IPS-18a (cell line): ENCODE data around the gene CDH22.

Source experiments
- H3K27ac ChIP-seq: one replicate; pipeline ENCODE4 v1.5.1; 2013; ENCODE audit warnings: low read length
- H3K27me3 ChIP-seq: one replicate; pipeline ENCODE4 v1.6.1; 2013; ENCODE audit warnings: mild to moderate bottlenecking, low read length; ENCODE audit not compliant: control insufficient read depth, insufficient read depth
- H3K36me3 ChIP-seq: one replicate; pipeline ENCODE4 v1.6.1; 2013; ENCODE audit warnings: low read depth, low read length; ENCODE audit not compliant: control insufficient read depth
- H3K4me1 ChIP-seq: one replicate; pipeline ENCODE4 v1.6.1; 2013; ENCODE audit warnings: low read depth, low read length; ENCODE audit not compliant: control insufficient read depth
- H3K4me3 ChIP-seq: one replicate; pipeline ENCODE4 v1.5.1; 2013; ENCODE audit warnings: low read length
- H3K9ac ChIP-seq: one replicate; pipeline ENCODE4 v1.6.1; 2013; ENCODE audit warnings: mild to moderate bottlenecking, low read length, moderate library complexity
- H3K9me3 ChIP-seq: one replicate; pipeline ENCODE4 v1.6.1; 2013; ENCODE audit warnings: low read depth, low read length; ENCODE audit not compliant: control insufficient read depth

Gene CDH22

DNA sequence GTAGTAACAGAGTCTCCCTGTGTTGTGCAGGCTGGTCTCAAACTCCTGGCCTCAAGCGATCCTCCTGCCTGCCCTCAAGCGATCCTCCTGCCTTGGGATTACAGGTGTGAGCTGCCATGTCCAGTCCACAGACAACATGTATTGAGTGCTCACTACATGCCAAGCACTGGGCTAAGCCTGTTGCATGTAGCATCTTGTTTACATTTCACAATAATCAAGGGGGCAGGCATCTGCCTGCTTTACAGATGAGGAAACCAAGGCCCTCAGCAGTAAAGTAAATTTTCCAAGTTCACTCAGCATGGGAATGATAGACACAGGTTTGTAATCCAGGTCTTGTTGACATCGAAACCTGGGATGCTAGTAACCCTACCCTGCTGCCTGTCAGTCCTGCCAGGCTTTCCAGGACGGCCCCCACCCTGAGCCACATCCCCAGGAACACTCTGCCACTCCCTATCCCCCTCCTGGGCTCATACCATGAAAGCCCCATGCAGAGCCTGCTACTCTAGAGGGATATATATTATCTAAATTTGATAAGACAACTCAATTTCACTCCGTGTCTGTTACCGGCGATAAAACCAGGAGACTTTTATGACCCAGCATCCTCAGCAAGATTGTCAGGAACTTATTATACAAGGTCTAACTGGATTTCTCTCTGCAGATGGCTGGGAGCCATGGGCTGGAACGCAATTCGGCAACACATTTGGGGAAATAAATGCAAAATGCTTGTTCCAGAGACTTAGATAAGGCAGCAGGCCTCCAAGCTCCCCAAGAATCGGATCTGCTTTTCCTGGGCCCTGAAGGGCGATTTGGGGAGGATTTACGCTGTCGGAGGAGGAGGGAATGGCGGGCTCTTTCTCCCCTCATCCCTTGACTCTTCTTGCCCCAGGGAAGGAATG lies 159.7 kb downstream of the CDH22 start:
- no peaks in the 10 kb centered on the region for H3K27me3 ChIP-seq
- H3K4me1 ChIP-seq = peaks cover 4% of the 10 kb centered on the region
- H3K9me3 ChIP-seq = no peaks in the 10 kb centered on the region
- no peak overlapping the region for H3K27ac ChIP-seq
- H3K9ac ChIP-seq = no peak overlapping the region
- no peaks in the 10 kb centered on the region for H3K36me3 ChIP-seq
- H3K4me3 ChIP-seq = no peak overlapping the region

DNA sequence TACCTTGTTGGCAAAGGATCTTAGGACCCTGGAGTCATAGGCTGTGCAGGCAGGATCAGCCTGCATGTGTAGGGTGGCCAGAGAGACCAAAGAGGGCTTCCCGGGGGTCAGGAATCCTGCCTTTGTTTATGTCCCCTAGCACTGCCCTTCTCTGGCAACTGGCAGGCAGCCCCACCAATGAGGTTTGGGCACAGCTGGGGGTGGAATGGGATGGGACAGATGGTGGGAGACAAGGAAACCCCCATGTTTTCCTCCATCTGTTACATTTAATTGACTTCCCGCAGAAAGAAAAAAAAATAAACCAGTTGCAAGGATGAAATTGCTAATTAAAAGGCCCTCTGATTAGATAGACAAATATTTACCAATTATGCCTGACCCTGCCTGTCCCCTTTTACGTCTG lies 162.6 kb downstream of the CDH22 start:
- Histone ChIP-seq H3K27me3 (no peaks in the 10 kb centered on the region), H3K36me3 (no peaks in the 10 kb centered on the region), H3K27ac (no peak overlapping the region), H3K9me3 (no peaks in the 10 kb centered on the region), H3K9ac (no peak overlapping the region), H3K4me3 (no peak overlapping the region), H3K4me1 (peaks cover 4% of the 10 kb centered on the region)

DNA sequence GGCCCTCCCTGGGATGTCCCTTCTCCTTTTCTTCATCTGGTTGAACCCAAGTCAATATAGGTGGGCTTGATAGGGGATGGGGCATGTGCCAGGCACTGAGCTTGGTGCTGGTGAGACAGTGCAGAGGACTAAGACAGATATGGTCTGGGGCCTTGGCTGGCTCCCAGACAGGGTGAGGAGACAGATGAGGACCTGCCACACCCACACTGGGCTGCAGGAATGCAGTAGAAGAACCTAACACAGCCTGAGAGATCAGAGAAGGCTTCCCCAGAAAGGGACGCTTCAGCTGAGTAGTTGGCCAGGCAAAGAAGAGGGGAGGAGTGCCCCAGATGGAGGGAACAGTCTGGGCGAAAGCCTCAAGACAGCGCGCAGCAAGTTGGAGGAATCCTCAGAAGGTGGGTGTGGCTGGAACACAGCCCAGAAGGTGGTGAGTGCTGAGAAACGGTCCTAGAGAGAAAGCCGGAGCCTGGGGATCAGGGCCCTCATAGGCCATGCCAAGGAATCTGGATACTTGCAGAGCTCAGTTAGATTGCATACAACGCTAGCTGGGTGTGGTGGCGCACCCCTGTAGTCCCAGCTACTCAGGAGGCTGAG lies 163.8 kb downstream of the CDH22 start:
- H3K27ac ChIP-seq = no peak overlapping the region
- no peaks in the 10 kb centered on the region for H3K9me3 ChIP-seq
- H3K27me3 ChIP-seq = no peaks in the 10 kb centered on the region
- no peak overlapping the region for H3K4me3 ChIP-seq
- no peak overlapping the region for H3K9ac ChIP-seq
- no peaks in the 10 kb centered on the region for H3K36me3 ChIP-seq
- peaks cover 8% of the 10 kb centered on the region for H3K4me1 ChIP-seq

DNA sequence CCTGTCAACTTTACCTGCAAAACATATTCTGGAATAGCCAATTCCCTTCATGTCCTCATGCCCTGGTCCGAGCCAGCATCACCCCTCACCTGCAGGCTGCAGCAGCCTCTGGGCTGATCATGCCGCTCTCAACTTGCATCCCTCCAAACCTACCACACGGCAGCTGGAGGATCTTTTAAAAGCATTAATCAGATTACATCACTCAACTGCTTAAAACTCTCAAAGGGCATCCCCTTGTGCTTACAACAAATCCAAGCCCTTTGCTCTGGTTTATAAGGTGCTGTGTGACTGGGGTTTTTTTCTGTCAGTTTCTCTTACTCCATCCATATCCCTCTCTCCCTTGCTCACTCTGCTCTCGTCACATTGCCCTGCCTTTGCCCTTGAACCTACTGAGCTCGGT lies 166.2 kb downstream of the CDH22 start:
- Histone ChIP-seq H3K36me3 (no peaks in the 10 kb centered on the region), H3K9ac (no peak overlapping the region), H3K27me3 (no peaks in the 10 kb centered on the region), H3K4me1 (peaks cover 8% of the 10 kb centered on the region), H3K4me3 (no peak overlapping the region), H3K27ac (no peak overlapping the region), H3K9me3 (no peaks in the 10 kb centered on the region)

DNA sequence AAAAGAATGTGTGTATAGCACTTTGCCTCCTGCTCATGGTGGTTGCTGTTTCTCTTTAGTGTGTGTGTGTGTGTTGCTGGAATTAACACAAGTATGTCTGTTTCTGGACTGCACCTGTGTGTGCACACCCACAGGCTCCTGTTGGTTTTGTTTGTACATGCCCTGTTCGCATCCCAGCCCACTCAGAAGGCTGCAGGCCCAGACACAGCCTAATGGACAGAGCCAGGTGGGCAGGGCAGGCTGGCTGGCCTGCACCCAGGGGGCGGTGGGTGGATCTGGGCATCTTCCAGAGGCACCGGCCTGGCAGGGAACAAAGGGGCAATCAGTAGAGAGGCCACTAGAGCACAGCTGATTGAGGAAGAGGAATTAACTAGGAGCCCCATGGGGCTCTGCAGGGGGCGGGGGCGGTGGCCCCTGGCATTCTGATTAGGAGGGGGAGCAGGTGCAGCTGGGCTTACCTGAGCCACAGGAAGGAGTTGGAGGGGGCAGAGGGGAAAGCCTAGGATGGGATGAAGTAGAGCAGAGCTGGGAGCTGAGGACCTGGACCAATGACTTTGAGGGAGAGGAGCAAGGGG lies 168.3 kb downstream of the CDH22 start:
- Histone ChIP-seq H3K36me3 (no peaks in the 10 kb centered on the region), H3K27me3 (no peaks in the 10 kb centered on the region), H3K9ac (no peak overlapping the region), H3K9me3 (no peaks in the 10 kb centered on the region), H3K27ac (no peak overlapping the region), H3K4me3 (no peak overlapping the region), H3K4me1 (peaks cover 13% of the 10 kb centered on the region)

DNA sequence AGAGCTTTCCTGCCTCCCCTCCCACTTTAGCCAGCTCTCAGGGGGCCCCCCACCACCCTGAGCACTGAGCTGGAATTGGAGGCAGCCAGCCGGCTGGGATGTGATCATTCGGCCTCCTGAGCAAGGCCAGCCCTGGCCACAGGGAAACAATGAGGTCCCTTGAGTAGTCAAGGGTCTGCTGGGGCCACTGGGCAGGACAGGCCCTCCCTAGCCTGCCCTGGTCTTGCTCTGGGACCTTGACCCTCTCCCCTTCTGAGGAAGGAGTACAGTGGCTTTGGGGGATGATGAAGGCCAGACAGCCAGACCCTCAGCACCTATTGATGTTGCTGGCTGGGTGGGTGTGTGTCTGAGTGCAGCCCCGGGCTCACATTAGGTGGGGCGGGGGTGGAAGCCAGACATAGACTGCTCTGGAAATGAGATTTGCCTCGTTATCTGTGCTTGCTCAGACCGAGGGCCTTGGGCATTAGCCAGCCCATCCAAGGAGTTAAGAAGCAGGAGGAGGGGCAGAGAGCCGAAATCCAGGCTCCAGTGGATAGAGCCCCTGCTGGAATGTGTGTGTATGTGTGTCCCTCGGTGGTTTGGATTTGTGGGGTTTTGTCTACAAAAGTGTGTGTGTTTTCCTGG lies 168.9 kb downstream of the CDH22 start:
- no peak overlapping the region for H3K4me3 ChIP-seq
- no peaks in the 10 kb centered on the region for H3K36me3 ChIP-seq
- H3K27ac ChIP-seq = no peak overlapping the region
- peaks cover 13% of the 10 kb centered on the region for H3K4me1 ChIP-seq
- H3K9ac ChIP-seq = no peak overlapping the region
- no peaks in the 10 kb centered on the region for H3K27me3 ChIP-seq
- no peaks in the 10 kb centered on the region for H3K9me3 ChIP-seq

DNA sequence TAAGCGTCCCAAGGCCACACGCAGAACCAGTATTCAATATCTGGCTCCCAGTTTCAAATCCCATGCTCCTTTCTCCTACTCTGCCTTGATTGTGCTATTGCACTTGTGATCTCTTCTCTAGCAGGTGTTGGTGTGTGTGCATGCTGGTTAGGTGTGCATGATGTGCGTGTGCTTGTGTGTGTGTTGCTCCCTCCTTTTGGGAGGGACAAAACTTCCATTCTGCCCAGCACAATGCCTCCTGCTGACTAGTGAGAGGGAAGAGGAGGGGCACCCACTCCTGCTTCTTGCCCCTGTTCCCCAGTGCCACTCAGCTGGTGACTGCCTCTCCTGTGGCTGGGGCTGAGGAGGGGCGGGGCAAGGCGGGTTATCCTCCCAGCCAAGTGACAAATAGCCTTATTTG lies 170.5 kb downstream of the CDH22 start:
- Histone ChIP-seq H3K27me3 (no peaks in the 10 kb centered on the region), H3K4me1 (peaks cover 16% of the 10 kb centered on the region), H3K27ac (no peak overlapping the region), H3K9ac (no peak overlapping the region), H3K4me3 (no peak overlapping the region), H3K36me3 (no peaks in the 10 kb centered on the region), H3K9me3 (no peaks in the 10 kb centered on the region)

DNA sequence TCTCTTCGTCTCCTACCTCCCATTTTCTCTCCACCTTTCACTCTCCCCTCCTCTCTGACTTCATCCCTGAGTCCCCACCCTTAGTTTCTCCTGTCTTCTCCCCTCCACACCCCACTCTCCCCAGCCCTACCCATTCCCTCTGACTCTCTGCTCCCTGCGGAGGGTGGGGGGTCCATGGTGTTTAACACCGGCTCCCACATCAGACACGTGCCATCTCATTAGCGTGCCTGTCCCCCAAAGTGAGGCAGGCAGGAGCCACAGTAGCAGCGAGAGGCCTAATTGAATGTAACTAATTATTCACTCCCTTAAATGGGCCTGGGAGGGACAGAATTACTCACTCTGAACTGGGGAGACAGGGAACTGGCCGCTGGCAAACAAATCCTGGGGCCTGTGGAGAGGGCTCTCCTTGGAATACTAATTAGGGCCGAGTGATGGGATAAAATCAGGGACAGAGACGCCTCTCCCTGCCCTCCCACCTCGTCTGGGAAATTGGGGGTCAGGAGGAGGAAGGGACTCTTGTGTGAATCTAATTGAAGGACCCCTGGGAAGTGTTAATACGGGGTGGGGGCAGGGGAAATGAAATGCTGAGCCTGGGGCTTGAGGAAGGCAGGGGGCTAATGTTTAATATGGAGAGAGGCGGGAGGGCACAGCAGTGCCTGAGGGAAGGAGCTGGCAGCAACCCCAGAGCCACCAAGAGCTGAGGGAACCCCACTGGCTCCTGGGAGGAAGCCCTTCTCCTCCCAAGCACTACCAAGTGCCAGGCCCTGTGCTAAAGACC lies 172.3 kb downstream of the CDH22 start:
- Histone ChIP-seq H3K27me3 (peaks cover 15% of the 10 kb centered on the region), H3K4me3 (no peak overlapping the region), H3K4me1 (peaks cover 16% of the 10 kb centered on the region), H3K9me3 (no peaks in the 10 kb centered on the region), H3K9ac (no peak overlapping the region), H3K36me3 (no peaks in the 10 kb centered on the region), H3K27ac (no peak overlapping the region)

DNA sequence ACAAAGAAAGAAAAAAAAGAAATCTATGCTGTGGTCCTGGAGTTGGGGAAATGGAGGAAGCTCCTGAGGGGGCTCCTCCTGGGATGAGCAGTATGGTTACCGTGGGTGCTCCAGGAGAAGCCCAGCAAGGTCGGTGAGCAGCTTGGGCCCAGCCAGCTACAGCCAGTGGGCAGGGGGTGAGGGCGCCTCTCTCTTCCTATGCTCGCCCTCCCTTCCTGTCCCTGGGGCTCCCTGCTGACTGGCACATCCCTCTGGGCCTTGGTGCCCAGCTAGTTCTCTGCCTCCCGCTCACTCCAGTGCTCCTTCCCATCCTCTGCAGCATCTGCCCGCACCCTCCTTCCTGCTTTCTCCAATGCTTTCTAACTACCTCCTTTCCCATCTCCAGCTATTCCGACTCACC lies 173.6 kb downstream of the CDH22 start:
- no peak overlapping the region for H3K27ac ChIP-seq
- peaks cover 12% of the 10 kb centered on the region for H3K4me1 ChIP-seq
- H3K4me3 ChIP-seq = no peak overlapping the region
- no peaks in the 10 kb centered on the region for H3K36me3 ChIP-seq
- no peak overlapping the region for H3K9ac ChIP-seq
- peaks cover 23% of the 10 kb centered on the region for H3K27me3 ChIP-seq
- H3K9me3 ChIP-seq = no peaks in the 10 kb centered on the region

DNA sequence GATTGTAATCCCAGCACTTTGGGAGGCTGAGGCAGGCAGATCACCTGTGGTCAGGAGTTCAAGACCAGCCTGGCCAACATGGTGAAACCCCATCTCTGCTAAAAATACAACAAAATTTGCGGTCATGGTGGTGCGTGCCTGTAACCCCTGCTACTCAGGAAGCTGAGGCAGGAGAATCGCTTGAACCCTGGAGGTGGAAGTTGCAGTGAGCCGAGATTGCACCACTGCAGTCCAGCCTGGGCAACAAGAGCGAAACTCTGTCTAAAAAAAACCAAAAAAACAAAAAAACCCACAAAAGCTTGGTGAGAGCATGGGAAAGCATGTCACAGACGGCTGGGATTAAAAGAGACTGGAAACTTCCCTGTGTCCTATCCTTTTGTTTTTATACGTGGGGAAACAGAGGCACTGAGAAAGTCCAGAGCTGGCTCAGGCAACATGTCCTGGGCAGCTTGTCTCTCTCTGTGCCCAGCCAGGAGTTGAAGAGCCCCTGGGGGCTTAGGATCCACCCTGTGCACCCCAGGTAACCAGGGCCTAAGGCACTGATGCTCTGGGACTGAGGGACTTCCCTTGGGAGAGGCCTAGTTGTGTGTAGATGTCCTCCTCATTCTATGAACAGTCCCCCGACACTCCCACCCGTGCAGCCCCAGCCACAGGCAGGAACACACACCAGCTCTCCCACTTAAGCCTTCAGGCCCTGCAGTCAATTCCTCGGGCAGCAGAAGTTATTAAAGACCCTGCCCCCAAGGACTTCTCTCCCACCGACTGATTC lies 174.2 kb downstream of the CDH22 start:
- peaks cover 27% of the 10 kb centered on the region for H3K27me3 ChIP-seq
- peaks cover 12% of the 10 kb centered on the region for H3K4me1 ChIP-seq
- no peak overlapping the region for H3K27ac ChIP-seq
- H3K9ac ChIP-seq = no peak overlapping the region
- no peaks in the 10 kb centered on the region for H3K36me3 ChIP-seq
- no peak overlapping the region for H3K4me3 ChIP-seq
- no peaks in the 10 kb centered on the region for H3K9me3 ChIP-seq
